Peyer's patch (tissue), 4 donors: ENCODE measurements around the gene PCK1.

ENCODE experiments used
- POLR2A ChIP-seq, 2 donors: fragments of 450-650 bp; IDR thresholded peaks; one replicate each; pipeline ENCODE4 v1.5.1; 2017; ENCODE audit warnings: antibody characterized with exemption in 2 of 2, mild to moderate bottlenecking in 2 of 2, moderate library complexity in 2 of 2
- TF ChIP-seq, protein P1 (sequence below), 6 experiments: fragments of 450-650 bp in 4 of 6; fragments of 200-600 bp in 2 of 6; sonication (generic) in 1 of 6; IDR thresholded peaks; one replicate each; pipeline ENCODE4 v1.5.1; 2017 to 2019; ENCODE audit warnings: antibody characterized with exemption in 6 of 6, mild to moderate bottlenecking in 3 of 6, moderate library complexity in 1 of 6

DNA sequence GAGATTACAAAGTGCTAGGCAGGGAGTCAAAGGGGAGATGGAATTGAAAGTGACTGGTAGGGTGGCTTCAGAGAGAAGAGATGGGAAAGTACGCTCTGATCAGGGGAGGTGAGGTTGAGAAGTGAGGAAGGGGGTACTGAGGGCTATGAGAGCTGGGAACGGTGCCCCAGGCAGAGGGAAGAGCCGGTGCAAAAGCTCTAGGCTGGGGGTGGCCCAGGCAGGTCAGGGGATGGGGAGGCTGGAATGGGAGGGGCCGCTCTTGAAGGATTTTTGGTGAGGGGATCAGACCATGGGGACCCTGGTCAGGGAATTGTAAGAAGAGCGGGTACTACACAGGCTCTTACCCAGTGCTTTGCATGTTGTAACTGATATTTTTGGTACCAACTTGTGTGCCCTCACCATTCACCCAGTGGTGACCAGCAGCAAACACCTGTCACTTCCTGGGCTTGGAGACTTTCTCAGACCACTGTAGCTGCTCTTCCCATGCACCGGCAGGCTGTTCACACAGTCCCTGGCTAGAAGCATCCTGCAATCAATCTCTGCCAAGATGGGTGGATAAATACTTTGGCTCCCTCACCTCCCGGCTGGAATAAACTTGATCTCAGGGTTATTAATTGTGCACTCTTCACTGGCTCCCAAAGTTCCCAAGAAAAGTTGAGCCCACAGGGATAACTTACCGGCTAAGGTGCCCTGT is 24.0 kb downstream of the PCK1 start:
- TF ChIP-seq, protein P1, sequence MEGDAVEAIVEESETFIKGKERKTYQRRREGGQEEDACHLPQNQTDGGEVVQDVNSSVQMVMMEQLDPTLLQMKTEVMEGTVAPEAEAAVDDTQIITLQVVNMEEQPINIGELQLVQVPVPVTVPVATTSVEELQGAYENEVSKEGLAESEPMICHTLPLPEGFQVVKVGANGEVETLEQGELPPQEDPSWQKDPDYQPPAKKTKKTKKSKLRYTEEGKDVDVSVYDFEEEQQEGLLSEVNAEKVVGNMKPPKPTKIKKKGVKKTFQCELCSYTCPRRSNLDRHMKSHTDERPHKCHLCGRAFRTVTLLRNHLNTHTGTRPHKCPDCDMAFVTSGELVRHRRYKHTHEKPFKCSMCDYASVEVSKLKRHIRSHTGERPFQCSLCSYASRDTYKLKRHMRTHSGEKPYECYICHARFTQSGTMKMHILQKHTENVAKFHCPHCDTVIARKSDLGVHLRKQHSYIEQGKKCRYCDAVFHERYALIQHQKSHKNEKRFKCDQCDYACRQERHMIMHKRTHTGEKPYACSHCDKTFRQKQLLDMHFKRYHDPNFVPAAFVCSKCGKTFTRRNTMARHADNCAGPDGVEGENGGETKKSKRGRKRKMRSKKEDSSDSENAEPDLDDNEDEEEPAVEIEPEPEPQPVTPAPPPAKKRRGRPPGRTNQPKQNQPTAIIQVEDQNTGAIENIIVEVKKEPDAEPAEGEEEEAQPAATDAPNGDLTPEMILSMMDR (IDR thresholded peaks at IDR 0.05) = no peak
- no peak for TF ChIP-seq POLR2A (IDR thresholded peaks at IDR 0.05)
